Right ventricle myocardium inferior (tissue), 1 donor: Measurements from ENCODE around the gene OR2C1. TPM values are rescaled to one million over a fixed set of nuclear protein-coding genes. Genes with fewer than 3 reads are reported as not detected.

ENCODE experiments used
- ATAC-seq: fragments of 200-7000 bp; cut with Tn5 transposase; one replicate; pipeline ENCODE4 v1.9.1; 2020; ENCODE audit warnings: mild to moderate bottlenecking, moderate library complexity
- DNase-seq: peaks from one replicate; pipeline ENCODE4 v3.0.0; 2021; ENCODE audit errors: missing footprints
- intact Hi-C: fragments of 100-400 bp; cut with DNase I; formaldehyde crosslinking; loops from one replicate; pipeline ENCODE4 v1.11.0; 2022
- long read RNA-seq: library from polyadenylated mRNA; unstranded; transcript quantifications from one replicate; pipeline ENCODE4 v2.0.0, GENCODE V29; 2021
- total RNA-seq: library from RNA; stranded (reverse); fragmentation: NEBNext Ultra II Directional; extraction: Animal tissue kit (Norgen Biotek cat#: 25700); gene quantifications from one replicate; pipeline ENCODE4 v1.2.1, GENCODE V29; 2021
- donor health status: DM: no; HTN: yes; CAD: no; lungs with severe emphysema.

Gene OR2C1
- total RNA-seq = not detected
- long read RNA-seq = 0 reads

DNA sequence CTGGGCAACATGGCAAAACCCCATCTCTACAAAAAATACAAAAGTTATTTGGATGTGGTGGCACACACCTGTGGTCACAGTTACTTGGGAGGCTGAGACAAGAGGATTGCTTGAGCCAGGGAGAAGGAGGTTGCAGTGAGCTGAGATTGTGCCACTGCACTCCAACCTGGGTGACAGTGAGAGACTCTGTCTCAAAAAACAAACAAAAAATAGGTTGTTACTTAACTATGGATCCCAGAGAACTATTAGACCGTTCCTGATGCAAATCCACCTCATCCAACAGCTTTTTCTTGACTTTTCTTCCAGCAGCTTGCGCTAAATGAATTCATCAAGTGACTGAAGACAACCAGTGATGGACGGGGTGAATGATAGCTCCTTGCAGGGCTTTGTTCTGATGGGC lies at the start of gene OR2C1:
Gene OR2C1, plus strand, starts transcription at position 301 of the 400 bp plus-strand sequence. Its CDS starts 52 bp downstream, at position 353.
- intact Hi-C loops = no loop called here
- DNase-seq (no peak), ATAC-seq (no peak)

DNA sequence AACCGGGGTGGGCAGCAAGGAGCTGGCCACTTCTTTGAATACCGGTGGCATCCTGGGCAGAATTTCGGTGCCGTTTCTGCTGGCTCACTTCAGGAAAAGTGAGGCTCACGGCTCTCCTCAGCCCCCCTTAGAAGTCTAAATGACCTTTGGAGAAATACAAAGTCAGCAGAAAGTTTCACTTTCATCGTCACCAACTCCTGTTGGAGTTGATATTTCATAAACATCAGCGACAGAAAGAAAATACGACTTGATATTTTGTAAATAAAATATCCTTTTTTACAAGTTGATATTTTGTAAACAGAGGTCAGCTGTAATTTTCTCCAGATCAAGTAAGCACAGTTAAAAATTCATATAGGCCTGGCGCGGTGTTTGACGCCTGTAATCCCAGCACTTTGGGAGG lies 49.6 kb upstream of the OR2C1 start:
- intact Hi-C loops = loop anchor here (5.0 kb wide), 1 partner anchor 151 kb away; no protein-coding TSS in a partner anchor
- ATAC-seq (no peak), DNase-seq (no peak)

DNA sequence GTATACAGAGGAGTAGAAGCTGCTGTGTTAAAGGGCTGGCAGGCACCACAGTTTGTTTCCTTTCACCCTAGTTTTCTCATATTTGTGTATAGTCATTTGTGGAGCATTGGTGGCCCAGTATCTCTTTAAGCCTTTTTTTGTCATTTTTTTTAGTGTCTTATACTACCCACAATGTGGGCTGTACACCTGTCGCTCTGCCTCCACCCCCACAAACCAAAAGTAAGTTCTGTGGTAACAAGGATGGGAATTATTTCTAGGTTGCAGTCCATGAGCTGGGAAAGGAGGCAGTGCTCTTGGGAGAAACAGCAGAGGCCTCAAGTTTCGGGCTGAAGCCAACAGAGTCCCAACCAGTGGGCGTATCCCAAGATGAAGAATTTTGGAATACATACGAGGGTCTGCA lies 44.2 kb upstream of the OR2C1 start:
- DNase-seq (no peak), ATAC-seq (no peak)
- intact Hi-C loops = loop anchor here (5.0 kb wide), 1 partner anchor 51 kb away; no protein-coding TSS in a partner anchor

DNA sequence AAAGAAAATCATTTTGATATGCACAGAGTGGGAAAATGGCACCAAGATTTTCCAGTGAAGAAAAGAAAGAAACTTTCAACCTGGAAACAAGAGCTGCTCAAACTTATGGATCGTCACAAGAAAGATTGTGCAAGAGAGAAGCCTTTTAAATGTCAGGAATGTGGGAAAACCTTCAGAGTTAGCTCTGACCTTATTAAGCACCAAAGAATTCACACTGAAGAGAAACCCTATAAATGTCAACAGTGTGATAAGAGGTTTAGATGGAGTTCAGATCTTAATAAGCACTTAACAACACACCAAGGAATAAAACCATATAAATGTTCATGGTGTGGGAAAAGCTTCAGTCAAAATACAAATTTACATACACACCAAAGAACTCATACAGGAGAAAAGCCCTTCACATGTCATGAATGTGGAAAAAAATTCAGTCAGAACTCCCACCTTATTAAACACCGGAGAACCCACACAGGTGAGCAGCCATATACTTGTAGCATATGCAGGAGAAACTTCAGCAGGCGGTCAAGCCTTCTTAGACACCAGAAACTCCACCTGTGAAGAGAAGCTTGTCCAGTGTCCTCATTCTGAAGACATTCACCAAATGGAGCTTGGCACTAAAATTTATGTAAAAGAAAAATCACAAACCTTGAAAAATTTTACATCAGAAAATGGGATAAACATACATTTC lies 38.2 kb upstream of the OR2C1 start:
- no peak for ATAC-seq
- intact Hi-C loops = no loop called here

DNA sequence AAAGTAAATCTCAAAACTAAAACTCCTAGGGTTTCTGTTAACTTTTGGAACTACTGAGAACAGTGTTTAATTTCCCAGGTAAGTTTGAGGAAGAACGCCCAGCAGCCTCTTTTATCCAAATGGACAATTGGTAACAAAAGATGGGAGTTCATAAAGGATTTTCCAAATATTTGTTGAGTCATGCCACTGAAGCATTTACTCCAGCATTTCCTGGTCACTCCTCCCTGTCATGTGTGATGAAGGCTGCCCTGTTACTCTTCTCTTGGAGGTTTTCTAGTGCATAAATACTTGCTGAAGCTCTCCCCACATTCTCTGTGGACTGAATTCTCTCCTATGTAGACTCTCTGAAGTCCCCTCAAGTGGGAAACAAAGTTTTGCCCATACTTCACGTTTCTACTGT lies 33.9 kb upstream of the OR2C1 start:
- ATAC-seq (no peak), DNase-seq (no peak)
- intact Hi-C loops = no loop called here

More for the DNA sequence above, 38.2 kb upstream of the OR2C1 start:
- no peak for DNase-seq

DNA sequence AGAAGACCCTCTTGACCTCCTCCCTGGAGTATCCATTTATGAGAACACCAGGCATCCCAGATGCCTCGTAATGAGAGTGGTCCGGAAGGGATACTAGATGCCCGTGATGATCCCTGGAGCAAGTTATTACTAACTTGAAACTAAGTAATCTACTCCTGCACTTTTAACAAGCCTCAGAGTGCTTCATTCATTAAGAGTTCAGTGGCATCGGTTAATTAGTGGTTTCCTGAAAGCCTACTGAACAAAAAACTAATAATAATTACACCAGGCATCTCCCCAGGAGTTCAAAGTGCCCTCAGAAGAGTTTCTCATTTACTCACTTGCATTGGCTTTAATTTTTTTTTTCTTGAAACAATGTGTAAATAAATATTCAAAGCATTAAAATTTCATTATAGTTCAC lies 28.2 kb upstream of the OR2C1 start:
- DNase-seq = no peak
- intact Hi-C loops = no loop called here
- ATAC-seq = no peak

DNA sequence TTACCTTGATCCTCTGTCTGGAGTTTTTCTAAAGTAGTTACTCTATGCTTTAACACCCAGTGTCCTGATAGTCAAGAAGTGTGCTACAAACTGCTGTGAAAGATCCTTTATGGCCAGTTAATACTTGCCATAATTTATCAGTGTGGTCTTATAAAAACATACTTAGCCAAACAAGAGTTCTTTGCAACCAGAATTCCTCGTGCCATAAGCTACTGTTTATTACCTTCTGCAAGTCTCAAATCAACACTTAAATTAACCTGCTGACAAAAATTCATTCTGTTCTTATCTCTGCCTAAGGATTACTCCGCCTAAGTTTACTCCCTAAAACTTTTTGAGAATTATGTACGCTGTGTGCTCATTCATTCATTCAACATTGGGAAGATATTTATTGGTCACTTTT lies 27.6 kb upstream of the OR2C1 start:
- ATAC-seq (no peak), DNase-seq (no peak)
- intact Hi-C loops = no loop called here

DNA sequence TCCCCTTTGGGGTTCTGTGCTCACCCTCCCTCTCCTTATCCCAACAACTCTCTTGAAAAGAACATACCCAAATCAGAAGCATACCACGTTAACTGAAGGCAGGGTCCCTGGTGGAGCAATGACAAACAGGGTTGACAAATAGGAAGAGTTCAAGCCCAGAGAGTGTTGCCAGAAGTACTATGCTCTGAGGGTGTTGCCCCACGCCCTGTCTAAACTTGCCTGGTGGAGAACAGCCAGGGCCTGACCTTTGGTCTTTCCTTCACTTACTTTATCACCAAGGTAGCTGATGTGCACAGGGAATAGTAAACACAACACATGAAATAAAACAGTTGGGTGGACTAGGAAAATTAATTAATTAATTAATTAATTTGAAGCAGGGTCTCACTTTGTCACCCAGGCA lies 27.0 kb upstream of the OR2C1 start:
- no peak for DNase-seq
- ATAC-seq = no peak
- intact Hi-C loops = no loop called here

DNA sequence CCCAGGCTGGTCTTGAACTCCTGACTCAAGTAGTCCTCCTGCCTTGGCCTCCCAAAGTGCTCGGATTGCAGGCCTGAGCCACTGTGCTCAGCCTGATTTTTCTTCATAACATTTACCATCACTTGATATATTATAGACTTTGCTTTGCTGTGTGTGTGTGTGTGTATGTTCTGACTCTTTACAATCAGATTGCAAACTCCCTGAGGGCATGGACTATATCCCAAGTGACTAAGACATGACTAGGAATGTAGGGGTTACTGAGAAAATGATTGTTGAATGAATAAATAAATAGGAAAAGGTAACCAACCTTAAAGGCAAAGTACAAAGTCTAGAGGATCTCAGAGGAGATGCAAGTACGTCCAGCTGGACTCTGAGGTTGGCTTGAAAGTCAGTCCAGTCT lies 9.6 kb upstream of the OR2C1 start:
- ATAC-seq = no peak
- intact Hi-C loops = no loop called here
- DNase-seq = no peak

DNA sequence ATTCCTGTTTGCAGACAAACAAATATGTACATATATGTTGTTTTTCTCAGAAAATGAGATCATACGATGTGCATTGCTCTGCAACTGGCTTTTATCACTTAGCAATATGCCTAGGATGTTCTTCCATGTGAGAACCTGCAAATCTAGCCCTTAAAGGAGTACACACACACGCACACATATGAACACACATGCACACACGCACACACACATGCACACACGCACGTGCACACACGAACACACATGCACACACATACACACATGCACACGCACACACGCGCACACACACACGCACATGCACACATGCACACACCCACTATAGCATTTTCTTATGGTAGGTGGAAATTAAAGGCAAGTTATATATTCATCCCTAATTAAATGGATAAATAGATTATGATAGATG lies 8.1 kb upstream of the OR2C1 start:
- ATAC-seq = no peak
- intact Hi-C loops = no loop called here

DNA sequence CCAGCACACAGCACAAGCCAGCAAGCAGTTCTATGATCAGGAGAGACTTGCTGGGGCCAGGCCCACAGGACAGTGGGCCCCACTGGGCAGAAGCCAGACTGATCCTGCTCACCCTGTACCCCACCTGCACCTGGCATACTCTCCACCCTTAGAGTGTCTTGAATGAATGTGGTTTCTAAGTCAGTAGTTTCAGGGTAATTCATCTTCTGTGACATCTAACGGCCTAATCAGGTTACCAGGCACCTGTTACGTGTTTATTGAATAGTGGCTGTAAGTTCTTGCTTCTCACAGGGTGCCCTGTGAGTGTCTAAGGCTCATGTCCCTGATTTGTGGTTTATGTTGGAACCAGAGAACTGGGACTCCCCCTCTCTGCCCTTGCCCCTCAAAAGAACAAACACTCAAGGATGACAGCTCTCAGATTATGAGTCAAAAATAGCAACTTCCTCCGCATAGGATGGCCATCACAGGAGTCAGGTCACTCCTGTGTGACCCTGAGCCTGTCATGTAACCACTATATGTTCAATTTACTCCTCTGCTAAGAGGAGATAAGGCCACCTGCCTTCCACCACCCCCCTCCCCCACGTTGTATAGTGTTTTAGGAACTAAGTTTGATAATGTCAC lies 7.0 kb upstream of the OR2C1 start:
- DNase-seq (no peak), ATAC-seq (peak; percentile 67)
- intact Hi-C loops = no loop called here

More for the DNA sequence above, 8.1 kb upstream of the OR2C1 start:
- no peak for DNase-seq

DNA sequence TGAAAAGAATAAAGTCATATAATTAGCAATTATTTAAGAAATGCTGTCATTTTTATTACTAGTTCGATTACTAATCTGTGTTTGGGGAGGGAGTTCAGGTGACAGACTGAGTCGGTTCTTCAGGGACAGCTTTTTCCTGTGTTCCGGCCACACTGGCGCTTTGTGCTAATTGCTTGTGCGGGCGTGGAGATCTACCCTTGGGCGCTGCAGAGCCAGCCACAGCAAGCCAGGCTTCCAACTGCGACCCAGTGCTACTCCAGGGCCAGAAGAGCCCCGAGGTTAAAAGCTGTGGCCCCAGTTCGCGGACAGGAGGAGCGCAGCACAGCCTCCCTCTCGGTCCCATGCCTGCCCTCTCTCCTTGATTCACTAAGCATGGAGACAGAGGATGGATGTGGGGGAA lies 6.5 kb upstream of the OR2C1 start:
- ATAC-seq (no peak), DNase-seq (no peak)
- intact Hi-C loops = no loop called here

DNA sequence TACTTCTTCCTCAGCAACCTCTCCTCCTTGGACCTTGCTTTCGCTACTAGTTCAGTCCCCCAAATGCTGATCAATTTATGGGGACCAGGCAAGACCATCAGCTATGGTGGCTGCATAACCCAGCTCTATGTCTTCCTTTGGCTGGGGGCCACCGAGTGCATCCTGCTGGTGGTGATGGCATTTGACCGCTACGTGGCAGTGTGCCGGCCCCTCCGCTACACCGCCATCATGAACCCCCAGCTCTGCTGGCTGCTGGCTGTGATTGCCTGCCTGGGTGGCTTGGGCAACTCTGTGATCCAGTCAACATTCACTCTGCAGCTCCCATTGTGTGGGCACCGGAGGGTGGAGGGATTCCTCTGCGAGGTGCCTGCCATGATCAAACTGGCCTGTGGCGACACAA lies 429 bp downstream of the OR2C1 start:
- DNase-seq (no peak), ATAC-seq (no peak)
- intact Hi-C loops = no loop called here

DNA sequence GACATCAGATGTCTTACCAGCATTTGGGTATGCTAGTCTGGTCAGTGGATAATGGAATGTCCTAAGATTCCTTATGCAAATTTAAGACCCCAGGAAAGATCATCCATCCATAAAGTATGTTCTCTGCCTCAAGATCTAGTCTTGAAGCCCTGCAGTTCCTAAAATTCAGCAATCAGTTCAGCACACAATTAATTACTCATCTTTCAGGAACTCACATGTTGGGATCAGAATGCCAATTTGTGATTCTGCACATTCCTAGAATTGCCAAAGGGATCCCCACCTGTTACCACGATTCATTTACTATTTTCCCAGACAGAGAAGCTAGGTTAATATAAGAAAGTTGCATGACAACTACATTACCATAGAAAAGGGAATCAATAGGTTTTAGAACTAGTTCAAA lies 3.2 kb downstream of the OR2C1 start:
- ATAC-seq = no peak
- intact Hi-C loops = no loop called here
- no peak for DNase-seq

DNA sequence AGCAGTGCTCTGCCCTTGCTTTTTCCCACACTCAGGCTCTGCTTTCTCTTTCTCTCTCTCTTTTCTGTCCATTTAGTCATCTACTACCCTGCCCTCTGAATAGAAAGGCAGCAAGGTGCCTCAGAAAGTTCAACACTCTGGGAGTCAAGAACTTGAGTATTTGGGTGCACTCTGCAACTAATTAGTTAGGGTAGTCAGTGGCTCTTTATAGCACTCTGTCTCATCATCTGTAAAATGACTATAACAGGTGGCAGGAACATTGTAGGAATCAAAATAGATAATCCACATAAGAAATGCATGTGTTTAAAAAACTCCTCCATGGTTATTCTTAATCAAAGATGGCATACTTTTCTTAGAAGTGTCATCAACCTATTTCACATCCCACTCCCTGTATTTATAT lies 7.2 kb downstream of the OR2C1 start:
- DNase-seq (no peak), ATAC-seq (no peak)
- intact Hi-C loops = loop anchor here (5.0 kb wide), 1 partner anchor 51 kb away; no protein-coding TSS in a partner anchor

DNA sequence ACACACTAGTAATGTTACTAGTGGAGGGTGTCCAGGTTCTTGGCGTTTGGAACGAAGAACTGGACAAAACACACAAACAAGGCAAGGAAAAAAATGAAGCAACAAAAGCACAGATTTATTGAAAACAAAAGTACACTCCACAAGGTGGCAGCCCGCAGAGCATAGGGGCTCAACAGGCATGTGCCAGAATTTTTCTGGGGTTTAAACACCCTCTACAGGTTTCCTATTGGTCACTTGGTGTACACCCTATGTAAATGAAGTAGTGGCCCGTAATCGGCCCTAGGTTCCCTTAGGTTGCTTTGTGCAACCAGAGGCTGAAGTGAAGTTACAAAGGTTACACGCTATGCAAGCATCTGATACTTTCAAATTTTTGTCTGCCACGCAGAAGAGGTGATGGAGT lies 8.1 kb downstream of the OR2C1 start:
- DNase-seq (no peak), ATAC-seq (no peak)
- intact Hi-C loops = loop anchor here (5.0 kb wide), 1 partner anchor 51 kb away; no protein-coding TSS in a partner anchor

DNA sequence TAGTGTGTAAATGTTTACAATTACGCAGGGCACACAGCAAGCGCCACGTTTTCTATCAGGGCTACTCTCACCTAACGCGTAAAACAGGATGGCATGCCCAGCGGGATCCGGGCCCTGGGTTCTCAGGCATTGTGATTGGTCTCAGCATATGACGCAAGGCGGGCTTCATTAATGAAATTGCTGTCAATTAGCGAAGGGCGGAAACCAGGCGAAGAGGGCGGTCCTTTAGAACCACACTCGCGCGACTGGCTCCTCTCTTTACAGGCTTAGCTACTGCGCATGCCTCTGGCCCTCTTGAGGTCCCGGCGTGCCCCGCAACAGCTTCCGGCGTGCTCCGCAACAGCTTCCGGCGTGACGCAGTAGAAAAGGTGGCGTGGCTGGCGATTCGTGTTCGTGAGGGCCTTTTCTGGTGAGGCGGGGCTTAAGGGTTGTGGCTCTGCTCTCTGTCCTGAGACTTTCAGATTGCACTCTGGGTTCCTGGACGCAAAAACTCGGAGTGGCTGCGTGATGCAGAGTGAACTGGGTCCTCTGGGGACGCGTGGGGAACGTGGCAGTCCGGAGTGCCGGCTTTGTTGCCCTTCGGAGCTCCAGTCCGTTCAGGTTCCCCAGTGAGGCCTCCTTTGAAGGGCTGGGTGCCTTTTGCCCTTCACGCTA lies 9.2 kb downstream of the OR2C1 start:
- intact Hi-C loops = loop anchor here (5.0 kb wide), 1 partner anchor 53 kb away; no protein-coding TSS in a partner anchor
- DNase-seq = peak; percentile 89
- ATAC-seq = peak; percentile 99

DNA sequence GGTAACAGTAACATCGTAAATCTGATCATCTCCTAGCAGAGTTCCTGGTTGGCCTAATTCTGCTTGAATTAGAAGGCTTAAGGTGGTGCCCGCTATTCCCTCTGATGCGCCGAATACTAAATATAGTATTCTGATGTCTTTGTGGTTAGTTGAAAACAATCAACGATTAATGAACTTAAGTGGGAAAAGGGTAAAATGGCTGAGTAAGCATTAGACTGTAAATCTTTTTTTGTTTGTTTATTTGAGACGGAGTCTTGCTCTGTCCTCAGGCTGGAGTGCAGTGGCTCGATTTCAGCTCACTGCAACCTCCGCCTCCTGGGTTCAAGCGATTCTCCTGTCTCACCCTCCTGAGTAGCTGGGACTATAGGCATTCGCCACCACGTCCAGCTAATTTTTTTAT lies 13.4 kb downstream of the OR2C1 start:
- intact Hi-C loops = no loop called here
- no peak for ATAC-seq
- no peak for DNase-seq

DNA sequence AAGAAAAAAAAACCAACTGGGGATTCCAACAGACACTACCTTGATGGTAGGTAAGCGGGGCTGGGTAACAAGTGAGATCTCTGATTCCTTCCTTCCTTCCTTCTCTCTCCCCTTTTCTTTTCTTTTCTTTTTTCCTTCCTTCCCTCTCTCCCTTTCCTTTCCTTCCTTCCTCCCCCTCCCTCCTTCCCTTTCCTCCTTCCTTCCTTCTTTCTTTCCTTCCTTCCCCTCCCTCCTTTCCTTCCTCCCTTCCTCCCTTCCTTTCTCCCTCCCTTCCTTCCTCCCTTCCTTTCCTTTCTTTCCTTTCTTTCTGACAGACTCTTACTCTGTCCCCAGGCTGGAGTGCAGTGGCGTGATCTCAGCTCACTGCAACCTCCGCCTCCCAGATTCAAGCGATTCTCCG lies 20.0 kb downstream of the OR2C1 start:
- ATAC-seq = no peak
- DNase-seq = no peak
- intact Hi-C loops = no loop called here

DNA sequence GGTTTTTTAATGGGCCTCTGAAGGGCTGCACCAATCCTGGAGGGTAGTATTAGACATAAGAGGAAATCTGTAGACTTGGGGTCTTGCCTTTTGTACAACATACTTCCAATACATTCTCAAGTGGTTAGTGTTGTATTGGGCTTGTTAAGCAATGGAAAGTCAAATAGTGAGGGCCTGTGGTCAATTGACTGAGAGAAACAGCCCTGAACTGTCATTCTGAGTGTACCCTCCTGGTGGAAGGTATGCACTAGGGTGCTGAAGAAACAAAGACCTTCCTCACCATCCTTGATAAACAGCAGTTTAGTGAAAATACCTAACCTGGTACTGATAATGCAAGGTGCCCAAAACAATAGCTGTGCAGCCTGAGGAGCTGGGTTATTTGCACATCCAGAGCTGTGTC lies 22.2 kb downstream of the OR2C1 start:
- no peak for DNase-seq
- intact Hi-C loops = no loop called here

More for the DNA sequence above, 22.2 kb downstream of the OR2C1 start:
- ATAC-seq = no peak
